Measurements from ENCODE around the gene PSMD13.

The PSMD13 gene

DNA sequence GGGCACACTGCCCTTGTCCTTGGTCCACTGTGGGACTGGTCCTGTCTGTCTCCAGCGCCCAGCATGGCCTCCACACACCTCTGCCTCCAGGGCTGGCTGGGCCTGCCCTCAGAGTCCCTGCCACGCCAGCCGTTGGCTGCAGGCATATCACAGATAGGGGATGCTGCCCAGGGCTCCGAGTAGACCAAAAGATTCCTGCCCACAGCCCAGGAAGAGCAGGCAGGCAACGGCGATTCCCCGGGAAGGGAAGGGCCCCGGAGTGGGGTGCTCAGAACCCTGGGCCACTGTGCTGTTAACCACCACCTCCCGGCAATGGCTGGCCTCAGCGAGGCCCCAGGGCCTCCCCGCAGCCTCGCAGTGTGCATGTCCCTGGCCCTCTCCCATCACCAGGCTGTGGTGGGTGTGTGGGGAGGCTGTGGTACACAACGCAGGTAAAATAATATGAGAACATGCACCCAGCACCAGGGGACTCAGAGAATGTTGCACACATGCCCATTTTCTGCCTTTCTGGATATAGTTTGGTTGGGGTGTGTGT, 60.3 kb downstream of the PSMD13 start:
- Histone ChIP-seq H3K27ac (replicated peaks) (no peak overlapping the region), H3K4me3 (replicated peaks; ENCODE audit: insufficient read depth, low read length) (no peak overlapping the region), H3K27me3 (ENCODE audit: insufficient read depth, poor library complexity, severe bottlenecking) (no peaks in the 10 kb centered on the region)
- no peak for DNase-seq (ENCODE audit: low read depth in 1 of 2, low spot score in 1 of 2)
- TF ChIP-seq POLR2AphosphoS5 (IDR thresholded peaks at IDR 0.05; ENCODE audit: low read depth) (no peak), GABPA (IDR thresholded peaks at IDR 0.05; ENCODE audit: low read depth) (no peak), SPI1 (IDR thresholded peaks at IDR 0.05; ENCODE audit: borderline replicate concordance, low read depth) (no peak)
- TF ChIP-seq, protein P1, sequence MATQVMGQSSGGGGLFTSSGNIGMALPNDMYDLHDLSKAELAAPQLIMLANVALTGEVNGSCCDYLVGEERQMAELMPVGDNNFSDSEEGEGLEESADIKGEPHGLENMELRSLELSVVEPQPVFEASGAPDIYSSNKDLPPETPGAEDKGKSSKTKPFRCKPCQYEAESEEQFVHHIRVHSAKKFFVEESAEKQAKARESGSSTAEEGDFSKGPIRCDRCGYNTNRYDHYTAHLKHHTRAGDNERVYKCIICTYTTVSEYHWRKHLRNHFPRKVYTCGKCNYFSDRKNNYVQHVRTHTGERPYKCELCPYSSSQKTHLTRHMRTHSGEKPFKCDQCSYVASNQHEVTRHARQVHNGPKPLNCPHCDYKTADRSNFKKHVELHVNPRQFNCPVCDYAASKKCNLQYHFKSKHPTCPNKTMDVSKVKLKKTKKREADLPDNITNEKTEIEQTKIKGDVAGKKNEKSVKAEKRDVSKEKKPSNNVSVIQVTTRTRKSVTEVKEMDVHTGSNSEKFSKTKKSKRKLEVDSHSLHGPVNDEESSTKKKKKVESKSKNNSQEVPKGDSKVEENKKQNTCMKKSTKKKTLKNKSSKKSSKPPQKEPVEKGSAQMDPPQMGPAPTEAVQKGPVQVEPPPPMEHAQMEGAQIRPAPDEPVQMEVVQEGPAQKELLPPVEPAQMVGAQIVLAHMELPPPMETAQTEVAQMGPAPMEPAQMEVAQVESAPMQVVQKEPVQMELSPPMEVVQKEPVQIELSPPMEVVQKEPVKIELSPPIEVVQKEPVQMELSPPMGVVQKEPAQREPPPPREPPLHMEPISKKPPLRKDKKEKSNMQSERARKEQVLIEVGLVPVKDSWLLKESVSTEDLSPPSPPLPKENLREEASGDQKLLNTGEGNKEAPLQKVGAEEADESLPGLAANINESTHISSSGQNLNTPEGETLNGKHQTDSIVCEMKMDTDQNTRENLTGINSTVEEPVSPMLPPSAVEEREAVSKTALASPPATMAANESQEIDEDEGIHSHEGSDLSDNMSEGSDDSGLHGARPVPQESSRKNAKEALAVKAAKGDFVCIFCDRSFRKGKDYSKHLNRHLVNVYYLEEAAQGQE (IDR thresholded peaks at IDR 0.05; ENCODE audit: insufficient replicate concordance, low read depth), result no peak
- TF ChIP-seq, protein P2, sequence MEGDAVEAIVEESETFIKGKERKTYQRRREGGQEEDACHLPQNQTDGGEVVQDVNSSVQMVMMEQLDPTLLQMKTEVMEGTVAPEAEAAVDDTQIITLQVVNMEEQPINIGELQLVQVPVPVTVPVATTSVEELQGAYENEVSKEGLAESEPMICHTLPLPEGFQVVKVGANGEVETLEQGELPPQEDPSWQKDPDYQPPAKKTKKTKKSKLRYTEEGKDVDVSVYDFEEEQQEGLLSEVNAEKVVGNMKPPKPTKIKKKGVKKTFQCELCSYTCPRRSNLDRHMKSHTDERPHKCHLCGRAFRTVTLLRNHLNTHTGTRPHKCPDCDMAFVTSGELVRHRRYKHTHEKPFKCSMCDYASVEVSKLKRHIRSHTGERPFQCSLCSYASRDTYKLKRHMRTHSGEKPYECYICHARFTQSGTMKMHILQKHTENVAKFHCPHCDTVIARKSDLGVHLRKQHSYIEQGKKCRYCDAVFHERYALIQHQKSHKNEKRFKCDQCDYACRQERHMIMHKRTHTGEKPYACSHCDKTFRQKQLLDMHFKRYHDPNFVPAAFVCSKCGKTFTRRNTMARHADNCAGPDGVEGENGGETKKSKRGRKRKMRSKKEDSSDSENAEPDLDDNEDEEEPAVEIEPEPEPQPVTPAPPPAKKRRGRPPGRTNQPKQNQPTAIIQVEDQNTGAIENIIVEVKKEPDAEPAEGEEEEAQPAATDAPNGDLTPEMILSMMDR (IDR thresholded peaks at IDR 0.05; ENCODE audit: insufficient read depth, low read length), result no peak

DNA sequence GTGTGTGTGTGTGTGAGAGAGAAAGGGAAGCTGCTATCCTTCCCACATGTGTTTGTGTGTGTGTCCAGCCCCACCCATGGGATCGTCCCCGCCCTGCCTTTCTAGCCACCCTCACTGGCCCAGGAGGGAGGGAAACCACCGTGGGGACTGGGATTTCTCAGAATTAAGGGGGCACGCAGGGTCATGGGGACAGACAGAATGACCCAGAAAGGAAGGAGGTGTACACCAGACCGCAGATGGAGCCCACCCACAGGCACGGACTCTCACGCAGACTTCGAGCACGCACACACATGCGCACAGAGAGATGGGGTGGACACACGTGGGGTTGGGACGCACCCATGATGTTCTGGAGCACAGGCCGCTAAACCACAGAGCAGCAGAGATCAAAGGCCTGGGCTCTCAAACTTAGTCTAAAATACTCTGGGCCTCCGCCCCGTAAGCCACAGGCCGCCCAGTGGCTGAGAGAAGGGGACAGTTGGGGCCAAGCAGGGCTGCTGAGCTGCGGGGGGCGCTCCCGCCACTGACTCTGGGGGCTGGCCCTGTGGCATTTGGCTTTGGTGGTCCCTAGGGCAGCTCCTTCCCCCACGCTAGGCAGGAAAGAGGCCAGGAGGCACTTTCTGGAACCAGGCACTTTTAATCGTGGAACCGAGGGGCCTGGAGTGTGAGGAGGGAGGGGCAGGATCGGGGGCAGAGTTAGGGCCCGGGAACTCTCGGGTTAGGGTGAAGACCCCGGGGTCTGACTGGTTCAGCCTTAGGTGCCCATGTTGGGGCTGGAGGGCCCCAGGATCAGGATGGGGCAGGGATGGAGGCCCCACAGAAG, 61.0 kb downstream of the PSMD13 start:
- Histone ChIP-seq H3K27me3 (ENCODE audit: insufficient read depth, poor library complexity, severe bottlenecking) (no peaks in the 10 kb centered on the region), H3K27ac (replicated peaks) (no peak overlapping the region), H3K4me3 (replicated peaks; ENCODE audit: insufficient read depth, low read length) (no peak overlapping the region)
- TF ChIP-seq, protein P2 (IDR thresholded peaks at IDR 0.05; ENCODE audit: insufficient read depth, low read length), result no peak
- TF ChIP-seq POLR2AphosphoS5 (IDR thresholded peaks at IDR 0.05; ENCODE audit: low read depth), result no peak
- TF ChIP-seq SPI1 (IDR thresholded peaks at IDR 0.05; ENCODE audit: borderline replicate concordance, low read depth), result no peak
- TF ChIP-seq, protein P1 (IDR thresholded peaks at IDR 0.05; ENCODE audit: insufficient replicate concordance, low read depth), result no peak
- TF ChIP-seq GABPA (IDR thresholded peaks at IDR 0.05; ENCODE audit: low read depth), result no peak
- DNase-seq (ENCODE audit: low read depth in 1 of 2, low spot score in 1 of 2), result no peak

DNA sequence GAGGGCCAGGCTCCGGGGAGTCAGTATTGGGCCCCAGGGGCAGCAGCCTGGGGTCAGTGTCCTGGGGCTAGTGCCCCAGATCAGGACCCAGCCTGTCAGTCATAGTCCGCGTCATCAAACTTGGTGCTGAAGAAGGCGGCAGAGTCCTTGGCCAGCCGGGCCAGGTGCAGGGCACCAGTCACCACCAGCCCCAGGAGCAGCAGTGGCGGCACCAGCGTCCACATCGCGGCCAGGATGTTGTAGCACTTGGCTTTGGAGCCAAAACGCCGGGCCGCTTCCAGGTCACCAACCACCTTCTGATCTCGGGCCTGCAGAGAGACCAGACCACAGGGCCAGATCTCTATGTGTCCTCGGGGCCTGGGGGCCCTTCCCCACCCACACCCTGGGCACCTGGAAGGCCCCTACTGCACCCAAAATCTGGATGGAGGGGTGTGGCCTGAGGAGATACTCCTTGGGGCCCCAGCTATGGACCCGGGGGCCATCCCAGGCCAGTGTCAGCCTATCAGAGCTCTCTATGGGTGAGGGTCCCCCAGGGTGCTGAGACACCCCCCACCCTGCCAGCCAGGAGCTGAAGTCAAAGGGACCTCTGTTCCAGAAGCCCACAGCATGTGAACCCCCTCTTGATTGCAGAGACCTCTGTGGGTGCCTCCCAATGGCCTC, 61.8 kb downstream of the PSMD13 start:
- no peak overlapping the region for H3K4me3 ChIP-seq (replicated peaks; ENCODE audit: insufficient read depth, low read length)
- DNase-seq (ENCODE audit: low read depth in 1 of 2, low spot score in 1 of 2), result no peak
- TF ChIP-seq POLR2AphosphoS5 (IDR thresholded peaks at IDR 0.05; ENCODE audit: low read depth) (no peak), SPI1 (IDR thresholded peaks at IDR 0.05; ENCODE audit: borderline replicate concordance, low read depth) (no peak), GABPA (IDR thresholded peaks at IDR 0.05; ENCODE audit: low read depth) (no peak)
- TF ChIP-seq, protein P1 (IDR thresholded peaks at IDR 0.05; ENCODE audit: insufficient replicate concordance, low read depth), result no peak
- TF ChIP-seq, protein P2 (IDR thresholded peaks at IDR 0.05; ENCODE audit: insufficient read depth, low read length), result no peak
- no peaks in the 10 kb centered on the region for H3K27me3 ChIP-seq (ENCODE audit: insufficient read depth, poor library complexity, severe bottlenecking)
- H3K27ac ChIP-seq (replicated peaks), result no peak overlapping the region
